GDM1 (cell line): ENCODE data around the gene RPL39.
"Not testable (repeated sequence)": the region's sequence is repeated elsewhere in the genome, so short reads cannot be mapped to it uniquely, and the experiment has no call there.

Experiments
- DNase-seq: peaks from one replicate; lab custom pipeline; 2025; lab: John Stamatoyannopoulos, UW

RPL39 gene

DNA sequence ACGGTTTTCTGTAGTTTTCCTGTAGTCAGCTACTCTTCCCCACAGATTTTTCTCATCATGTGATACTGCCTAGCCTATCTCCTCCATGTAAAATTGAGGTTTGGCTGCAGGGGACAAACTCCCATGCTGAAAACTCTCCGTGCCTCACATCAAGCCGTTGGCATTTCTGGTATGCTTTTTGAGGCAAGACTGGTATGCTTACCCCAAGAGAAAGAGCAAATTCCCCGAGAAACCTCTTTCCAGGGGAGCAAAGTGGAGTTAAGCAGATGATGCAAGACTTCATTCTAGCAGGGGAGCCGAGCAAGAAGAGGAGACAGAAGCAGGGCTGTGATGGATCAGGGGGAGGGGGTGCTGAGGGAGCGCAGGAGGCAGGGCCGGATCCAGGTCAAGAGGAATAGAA is 28.2 kb downstream of the RPL39 start:
- DNase-seq: no peak

GRCh38 chrX:119762718-119763117 is 28.7 kb downstream of the RPL39 start:
- no peak for DNase-seq

DNA sequence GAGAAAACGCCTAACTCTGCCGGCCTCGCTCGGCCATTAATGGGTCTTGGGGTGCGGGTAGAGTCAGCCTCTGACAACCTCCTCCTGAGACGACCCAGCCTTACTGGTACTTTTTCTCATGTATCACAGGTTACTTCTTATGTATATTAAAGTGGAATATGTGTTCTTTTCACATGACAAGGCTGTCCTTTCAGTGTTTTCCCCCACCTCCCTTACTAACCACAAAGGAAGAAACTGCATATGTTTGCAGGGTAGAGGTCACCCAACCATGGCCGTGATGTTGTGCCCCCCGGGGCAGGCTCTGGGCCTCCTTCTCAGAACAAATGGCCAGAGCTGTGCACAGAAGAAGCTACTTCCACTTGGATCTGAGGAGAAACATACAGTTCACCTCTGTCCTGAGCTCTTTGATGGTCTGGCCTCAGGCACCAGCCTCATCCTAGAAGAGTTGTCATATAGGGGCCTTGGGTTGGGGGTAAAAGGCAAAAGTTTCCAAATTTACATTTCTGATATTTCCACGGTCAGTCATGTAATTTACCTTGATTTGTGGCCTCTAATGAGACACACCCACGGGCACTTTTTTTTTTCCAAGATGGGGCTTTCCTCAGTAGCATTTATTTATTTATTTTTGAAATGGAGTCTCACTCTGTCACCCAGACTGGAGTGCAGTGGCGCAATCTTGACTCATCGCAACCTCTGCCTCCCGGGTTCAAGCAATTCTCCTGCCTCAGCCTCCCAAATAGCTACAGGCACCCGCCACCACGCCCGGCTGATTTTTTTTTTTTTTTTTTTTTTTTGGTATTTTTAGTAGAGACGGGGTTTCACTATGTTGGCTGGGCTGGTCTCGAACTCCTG is 31.2 kb downstream of the RPL39 start:
- DNase-seq: no peak

DNA sequence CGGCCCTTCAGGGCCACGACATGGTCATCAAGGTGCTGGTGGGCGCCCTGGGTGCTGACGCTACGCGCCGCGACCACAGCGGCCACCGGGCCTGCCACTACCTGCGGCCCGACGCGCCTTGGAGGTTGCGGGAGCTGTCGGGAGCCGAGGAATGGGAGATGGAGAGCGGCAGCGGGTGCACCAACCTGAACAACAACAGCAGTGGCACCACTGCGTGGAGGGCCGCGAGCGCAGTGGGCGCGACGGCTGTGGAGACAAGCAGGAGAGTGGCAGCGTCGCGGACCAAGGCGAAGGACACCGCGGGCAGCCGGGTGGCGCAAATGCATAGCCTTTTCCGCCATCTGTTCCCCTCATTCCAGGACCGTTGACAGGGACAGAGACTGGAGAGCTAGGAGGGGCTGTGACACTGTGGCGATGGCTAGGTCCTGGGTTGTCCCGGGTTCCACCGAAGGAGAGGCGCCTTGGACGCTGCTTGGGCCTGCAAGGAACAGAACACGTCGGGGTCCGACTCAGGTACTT is 32.1 kb downstream of the RPL39 start:
- no peak for DNase-seq

DNA sequence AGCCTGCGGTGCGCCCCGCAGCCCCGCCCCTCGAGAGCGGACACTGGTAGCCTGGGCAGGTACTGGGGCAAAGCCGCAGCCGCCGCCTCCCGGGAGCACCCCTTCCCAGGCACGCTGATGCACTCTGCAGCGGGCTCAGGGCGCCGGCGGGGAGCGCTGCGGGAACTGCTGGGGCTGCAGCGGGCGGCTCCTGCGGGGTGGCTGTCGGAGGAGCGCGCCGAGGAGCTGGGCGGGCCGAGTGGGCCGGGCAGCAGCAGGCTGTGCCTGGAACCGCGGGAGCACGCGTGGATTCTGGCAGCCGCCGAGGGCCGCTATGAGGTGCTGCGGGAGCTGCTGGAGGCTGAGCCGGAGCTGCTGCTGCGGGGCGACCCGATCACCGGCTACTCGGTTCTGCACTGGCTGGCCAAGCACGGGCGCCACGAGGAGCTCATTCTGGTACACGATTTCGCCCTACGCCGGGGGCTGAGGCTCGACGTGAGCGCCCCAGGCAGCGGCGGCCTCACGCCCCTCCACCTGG is 32.6 kb downstream of the RPL39 start:
- no peak for DNase-seq

GRCh38 chrX:119757979-119758730 is 33.3 kb downstream of the RPL39 start, which contains the start of gene SOWAHD:
SOWAHD (plus strand) TSS chrX:119758588; CDS start chrX:119758668, 80 bp downstream.
- no peak for DNase-seq

GRCh38 chrX:119757646-119757978 is 33.8 kb downstream of the RPL39 start:
- no peak for DNase-seq

DNA sequence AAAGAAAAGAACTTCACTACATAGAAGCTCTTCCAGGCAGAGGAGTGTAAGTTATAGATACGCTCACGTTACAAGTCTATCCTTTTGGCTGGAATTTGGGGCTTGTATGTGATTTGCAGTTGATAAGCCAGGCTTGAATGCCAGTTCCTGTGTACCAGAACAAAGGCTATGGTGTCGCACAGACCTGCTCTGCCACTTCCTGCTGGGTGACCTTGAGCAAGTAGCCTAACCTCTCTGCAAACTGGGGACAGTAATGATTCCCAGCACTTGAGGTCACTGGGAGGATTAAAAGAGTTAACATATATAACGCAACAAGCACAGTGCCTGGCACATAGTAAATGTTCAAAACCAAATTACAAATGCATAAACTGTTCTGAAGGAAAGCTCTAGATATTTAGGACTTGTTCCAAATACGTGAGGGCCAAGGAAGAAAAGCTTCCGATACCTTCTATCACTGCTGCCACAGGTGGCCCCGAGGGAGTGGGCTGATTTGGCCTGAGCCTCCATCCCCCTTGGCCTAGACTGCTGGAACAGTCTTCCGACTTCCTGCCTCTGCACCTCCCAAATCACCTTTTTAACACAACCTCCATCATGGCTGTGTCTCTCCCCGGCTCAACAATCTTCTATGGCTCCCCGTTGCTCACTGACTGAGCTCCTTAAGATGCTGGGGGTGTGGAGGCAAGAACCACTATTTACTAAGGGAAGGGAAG is 34.3 kb downstream of the RPL39 start:
- no peak for DNase-seq

GRCh38 chrX:119755981-119756533 is 35.4 kb downstream of the RPL39 start:
- peak; percentile 43 for DNase-seq

GRCh38 chrX:119753639-119754257 is 37.7 kb downstream of the RPL39 start:
- peak; percentile 45 for DNase-seq

DNA sequence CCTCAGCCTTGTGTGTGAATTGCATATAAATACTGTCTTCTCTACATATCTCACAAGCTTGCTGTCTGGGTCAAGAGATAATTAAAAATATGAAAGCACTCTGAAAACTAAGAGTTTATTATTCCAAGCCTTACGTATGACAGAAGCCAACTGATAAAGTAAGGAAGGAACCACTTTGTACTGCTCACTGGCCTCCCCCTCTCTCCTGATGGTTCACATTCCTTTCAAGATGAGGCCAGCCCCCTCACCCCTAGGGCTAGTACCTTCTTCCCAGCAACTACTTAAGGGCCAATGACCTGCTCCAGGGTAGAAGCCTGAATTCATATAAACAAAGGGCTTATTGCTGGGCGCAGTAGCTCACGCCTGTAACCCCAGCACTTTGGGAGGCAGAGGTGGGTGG is 38.4 kb downstream of the RPL39 start:
- no peak for DNase-seq

- not testable (repeated sequence) for DNase-seq
Observed at GRCh38 chrX:119750751-119751150, 40.7 kb downstream of the RPL39 start.

DNA sequence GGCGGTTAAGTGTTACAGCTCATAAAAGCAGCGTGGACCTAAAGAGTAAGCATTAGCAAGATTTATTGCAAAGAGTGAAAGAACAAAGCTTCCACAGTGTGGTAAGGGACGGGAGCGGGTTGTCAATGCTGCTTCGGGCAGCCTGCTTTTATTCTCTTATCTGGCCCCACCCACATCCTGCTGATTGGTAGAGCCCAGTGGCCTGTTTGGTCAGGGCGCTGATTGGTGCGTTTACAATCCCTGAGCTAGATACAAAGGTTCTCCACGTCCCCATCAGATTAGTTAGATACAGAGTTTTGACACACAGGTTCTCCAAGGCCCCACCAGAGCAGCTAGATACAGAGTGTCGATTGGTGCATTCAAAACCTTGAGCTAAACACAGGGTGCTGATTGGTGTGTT is 41.3 kb downstream of the RPL39 start:
- not testable (repeated sequence) for DNase-seq

- no peak for DNase-seq
Observed at GRCh38 chrX:119745283-119745848, 46.1 kb downstream of the RPL39 start.

DNA sequence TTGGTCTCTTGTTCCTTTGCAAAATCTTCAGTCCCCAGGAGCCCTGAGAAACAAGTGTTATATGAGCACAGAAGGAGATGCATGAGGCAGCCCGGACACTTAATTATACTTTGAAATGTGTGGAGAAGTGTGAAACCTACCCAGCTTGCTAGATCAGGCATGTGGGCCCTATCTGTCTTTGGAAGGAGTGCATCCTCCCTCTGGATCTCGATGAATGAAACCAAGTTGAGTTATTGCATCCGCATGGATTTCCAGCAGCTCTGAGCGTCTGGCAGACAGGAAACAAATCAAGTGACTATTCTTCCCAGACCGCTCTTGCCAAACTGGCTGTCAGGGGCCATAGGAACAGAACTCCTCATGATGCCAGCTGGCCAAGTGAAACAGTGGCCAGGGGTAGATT is 52.7 kb downstream of the RPL39 start:
- DNase-seq: no peak
